IMR-90 (cell line): ENCODE results near the gene TFDP2. TPM values are rescaled to one million over a fixed set of nuclear protein-coding genes. Genes with fewer than 3 reads are reported as not detected.

Experiments
- ATAC-seq: fragments of 200-7000 bp; cut with Tn5 transposase; 2 replicates; pipeline ENCODE4 v1.9.1; 2020; ENCODE audit warnings: low read depth, mild to moderate bottlenecking, moderate library complexity
- BruUV-seq: library from RNA; stranded (reverse); fragments of 400-500 nt; replicated peaks from 2 replicates; lab custom pipeline; 2021; lab: Mats Ljungman, UMichigan
- CTCF ChIA-PET: fragments of 300-600 bp; formaldehyde crosslinking; extraction: SDS; loops from one replicate; lab custom pipeline; 2021; ENCODE audit warnings: antibody characterized with exemption; lab: Yijun Ruan, JAX
- POLR2A ChIA-PET: fragments of 300-600 bp; sonication (Branson Sonifier 250); formaldehyde crosslinking; loops from one replicate; lab custom pipeline; 2022; ENCODE audit warnings: antibody characterized with exemption; ENCODE audit not compliant: unreplicated experiment; lab: Charles Lee
- DNase-seq: peaks from one replicate; pipeline ENCODE4 v3.0.0; 2013
- H2AFZ ChIP-seq: replicated peaks from 2 replicates; pipeline ENCODE3; 2013; ENCODE audit warnings: low read length, mild to moderate bottlenecking; ENCODE audit not compliant: poor library complexity
- H2AK5ac ChIP-seq: 2 replicates; pipeline ENCODE4 v1.6.1; 2013; ENCODE audit warnings: low read depth, low read length, inconsistent platforms
- H2AK9ac ChIP-seq: replicated peaks from 2 replicates; pipeline ENCODE3; 2013; ENCODE audit warnings: mild to moderate bottlenecking, low read depth, low read length, moderate library complexity; ENCODE audit not compliant: poor library complexity
- H2BK120ac ChIP-seq: 2 replicates; pipeline ENCODE4 v1.6.1; 2013; ENCODE audit warnings: low read depth, low read length, inconsistent platforms
- H2BK15ac ChIP-seq: 3 replicates; pipeline ENCODE4 v1.6.1; 2013; ENCODE audit warnings: low read depth, low read length, inconsistent platforms
- H2BK20ac ChIP-seq: 2 replicates; pipeline ENCODE4 v1.6.1; 2013; ENCODE audit warnings: low read depth, mild to moderate bottlenecking, inconsistent platforms, low read length, moderate library complexity
- H2BK5ac ChIP-seq: 2 replicates; pipeline ENCODE4 v1.6.1; 2013; ENCODE audit warnings: mild to moderate bottlenecking, low read depth, low read length, inconsistent platforms; ENCODE audit not compliant: poor library complexity, severe bottlenecking
- H3K14ac ChIP-seq: replicated peaks from 2 replicates; pipeline ENCODE4 v1.6.1; 2013; ENCODE audit warnings: low read depth, low read length, inconsistent platforms
- H3K18ac ChIP-seq: 2 replicates; pipeline ENCODE4 v1.6.1; 2013; ENCODE audit warnings: low read depth, low read length, control low read depth
- H3K23ac ChIP-seq: 2 replicates; pipeline ENCODE4 v1.6.1; 2013; ENCODE audit warnings: low read depth, low read length, inconsistent platforms
- H3K27ac ChIP-seq: 2 replicates; pipeline ENCODE4 v1.5.1; 2013; ENCODE audit warnings: mild to moderate bottlenecking, control low read depth, low read length; ENCODE audit not compliant: insufficient read depth
- H3K27me3 ChIP-seq: 2 replicates; pipeline ENCODE4 v1.6.1; 2013; ENCODE audit warnings: low read length; ENCODE audit not compliant: control insufficient read depth, insufficient read depth
- H3K36me3 ChIP-seq: 2 replicates; pipeline ENCODE4 v1.6.1; 2013; ENCODE audit warnings: low read length, mixed read lengths; ENCODE audit not compliant: control insufficient read depth, insufficient read depth
- H3K4ac ChIP-seq: 2 replicates; pipeline ENCODE4 v1.6.1; 2013; ENCODE audit warnings: low read depth, low read length, inconsistent platforms
- H3K4me1 ChIP-seq: 2 replicates; pipeline ENCODE4 v1.6.1; 2013; ENCODE audit warnings: low read length, mixed read lengths; ENCODE audit not compliant: control insufficient read depth, insufficient read depth
- H3K4me2 ChIP-seq: 2 replicates; pipeline ENCODE4 v1.6.1; 2013; ENCODE audit warnings: low read depth, mild to moderate bottlenecking, control low read depth, low read length, moderate library complexity
- H3K4me3 ChIP-seq: 2 replicates; pipeline ENCODE4 v1.5.1; 2013; ENCODE audit warnings: low read depth, mild to moderate bottlenecking, control low read depth, low read length, moderate library complexity; ENCODE audit not compliant: insufficient read depth
- H3K56ac ChIP-seq: 2 replicates; pipeline ENCODE4 v1.6.1; 2013; ENCODE audit warnings: low read length, inconsistent platforms; ENCODE audit not compliant: insufficient read depth; ENCODE audit errors: extremely low read depth
- H3K79me1 ChIP-seq, 2 experiments: 2 replicates each; pipeline ENCODE4 v1.6.1; 2013; ENCODE audit warnings: low read length in 2 of 2, inconsistent platforms in 1 of 2, low read depth in 1 of 2
- H3K9ac ChIP-seq: 2 replicates; pipeline ENCODE4 v1.6.1; 2013; ENCODE audit warnings: low read depth, low read length, control low read depth
- H3K9me1 ChIP-seq: 2 replicates; pipeline ENCODE4 v1.6.1; 2013; ENCODE audit warnings: low read length, inconsistent platforms; ENCODE audit not compliant: insufficient read depth
- H3K9me3 ChIP-seq: 2 replicates; pipeline ENCODE4 v1.6.1; 2013; ENCODE audit warnings: low read length; ENCODE audit not compliant: control insufficient read depth, insufficient read depth
- H4K20me1 ChIP-seq: 2 replicates; pipeline ENCODE4 v1.6.1; 2013; ENCODE audit warnings: low read length, inconsistent platforms; ENCODE audit not compliant: insufficient read depth
- H4K5ac ChIP-seq: 2 replicates; pipeline ENCODE4 v1.6.1; 2013; ENCODE audit warnings: mild to moderate bottlenecking, low read depth, low read length, control low read depth
- H4K8ac ChIP-seq, 2 experiments: 2 replicates each; pipeline ENCODE4 v1.6.1; 2013; ENCODE audit warnings: low read depth in 2 of 2, low read length in 2 of 2, control low read depth in 1 of 2, inconsistent platforms in 1 of 2
- H4K91ac ChIP-seq: 2 replicates; pipeline ENCODE4 v1.6.1; 2013; ENCODE audit warnings: low read depth, low read length, inconsistent platforms; ENCODE audit not compliant: insufficient read depth
- BHLHE40 ChIP-seq: fragments of 150-350 bp; IDR thresholded peaks from 2 replicates; pipeline ENCODE4 v1.6.1; 2016; ENCODE audit warnings: mild to moderate bottlenecking, low read depth, low read length
- CEBPB ChIP-seq: IDR thresholded peaks from 2 replicates; pipeline ENCODE4 v1.6.1; 2012; ENCODE audit warnings: low read depth, low read length, improper control_type of control experiment
- CHD1 ChIP-seq: IDR thresholded peaks from 2 replicates; pipeline ENCODE4 v1.6.1; 2012; ENCODE audit warnings: low read depth, low read length, improper control_type of control experiment
- CTCF ChIP-seq: conservative IDR thresholded peaks from 2 replicates; pipeline ENCODE4 v1.5.1; 2012; ENCODE audit warnings: mild to moderate bottlenecking, low read depth, low read length, improper control_type of control experiment
- MAFK ChIP-seq: IDR thresholded peaks from 2 replicates; pipeline ENCODE4 v1.6.1; 2012; ENCODE audit warnings: low read depth, low read length, improper control_type of control experiment
- MAZ ChIP-seq: IDR thresholded peaks from 2 replicates; pipeline ENCODE4 v1.6.1; 2012; ENCODE audit warnings: low read depth, mild to moderate bottlenecking, low read length, improper control_type of control experiment, moderate library complexity, borderline replicate concordance
- MXI1 ChIP-seq: IDR thresholded peaks from 2 replicates; pipeline ENCODE4 v1.6.1; 2012; ENCODE audit warnings: low read depth, mild to moderate bottlenecking, low read length, moderate library complexity, borderline replicate concordance
- NFE2L2 ChIP-seq: fragments of 150-350 bp; IDR thresholded peaks from 2 replicates; pipeline ENCODE4 v1.6.1; 2016; ENCODE audit warnings: low read depth, mild to moderate bottlenecking, low read length
- POLR2A ChIP-seq: IDR thresholded peaks from 2 replicates; pipeline ENCODE4 v1.6.1; 2012; ENCODE audit warnings: mild to moderate bottlenecking, low read depth, low read length
- RCOR1 ChIP-seq: IDR thresholded peaks from 2 replicates; pipeline ENCODE4 v1.6.1; 2012; ENCODE audit warnings: mild to moderate bottlenecking, low read length, improper control_type of control experiment; ENCODE audit not compliant: insufficient replicate concordance
- RFX5 ChIP-seq: IDR thresholded peaks from 2 replicates; pipeline ENCODE4 v1.8.0; 2012; ENCODE audit warnings: low read depth, mild to moderate bottlenecking, low read length, moderate library complexity
- SMC3 ChIP-seq: fragments of 150-350 bp; IDR thresholded peaks from 2 replicates; pipeline ENCODE4 v1.6.1; 2016; ENCODE audit warnings: low read depth, mild to moderate bottlenecking, antibody characterized with exemption, low read length, moderate library complexity
- USF2 ChIP-seq: fragments of 150-350 bp; IDR thresholded peaks from 2 replicates; pipeline ENCODE4 v1.6.1; 2017; ENCODE audit warnings: mild to moderate bottlenecking, antibody characterized with exemption, low read length, low read depth
- WGBS, 2 experiments: methylation state at CpG; one replicate each; pipeline versions ENCODE4 v1.1.5 to v1.1.7; 2013; ENCODE audit warnings: missing lambda C conversion rate in 2 of 2; ENCODE audit not compliant: insufficient read length in 1 of 2; ENCODE audit errors: extremely low coverage in 2 of 2; 5-methylcytosine and 5-hydroxymethylcytosine counted together
- dilution Hi-C: fragments of 300-500 bp; cut with HindIII; formaldehyde crosslinking; loops from one replicate; pipeline ENCODE4 v1.14.3; 2018; ENCODE audit warnings: low sequenced_read_pairs; ENCODE audit not compliant: unreplicated experiment
- in situ Hi-C: fragments of 300-500 bp; cut with MboI; formaldehyde crosslinking; loops from 3 replicates; pipeline ENCODE4 v1.14.3; 2019; ENCODE audit warnings: low sequenced_read_pairs, inconsistent platforms, mixed read lengths
- intact Hi-C: fragments of 100-400 bp; cut with micrococcal nuclease; formaldehyde crosslinking; loops from 2 replicates; pipeline ENCODE4 v1.10.0; 2022
- polyA plus RNA-seq, 3 experiments: library from polyadenylated mRNA; depleted of rRNA; stranded (reverse); fragments of >200 nt; gene quantifications; 2 replicates each; pipeline ENCODE4 v1.2.3, GENCODE V29; 2012; ENCODE audit warnings: low replicate concordance in 1 of 3
- total RNA-seq: library from RNA; depleted of rRNA; stranded (reverse); fragments of >200 nt; gene quantifications from 2 replicates; pipeline ENCODE4 v1.2.3, GENCODE V29; 2012

Gene TFDP2
- total and polyA plus RNA-seq, 2 of the 4 experiments (the other 2 are of a cell fraction): 10.7 to 23.7 TPM

- Histone ChIP-seq H3K4me2 (no peak overlapping the region), H2AK9ac (no peak overlapping the region), H3K4ac (no peak overlapping the region), H2BK5ac (no peak overlapping the region), H4K91ac (no peak overlapping the region), H3K14ac (no peak overlapping the region), H2AK5ac (no peak overlapping the region), H3K36me3 (no peaks in the 10 kb centered on the region), H2BK120ac (no peak overlapping the region), H3K4me1 (no peaks in the 10 kb centered on the region), H3K4me3 (no peak overlapping the region), H3K9me3 (no peaks in the 10 kb centered on the region), H3K56ac (no peak overlapping the region), H4K8ac (no peak overlapping the region), H3K79me1 (no peaks in the 10 kb centered on the region), H4K20me1 (no peaks in the 10 kb centered on the region), H2AFZ (no peak overlapping the region), H3K18ac (no peak overlapping the region), H3K27ac (no peak overlapping the region), H3K9me1 (no peaks in the 10 kb centered on the region), H2BK15ac (no peak overlapping the region), H4K5ac (no peak overlapping the region), H3K9ac (no peak overlapping the region), H3K23ac (no peak overlapping the region), H3K27me3 (no peaks in the 10 kb centered on the region), H2BK20ac (no peak overlapping the region)
- ChIA-PET CTCF (no interaction called here), POLR2A (no interaction called here)
- DNase-seq: no peak
- intact Hi-C loops: no loop called here
- TF ChIP-seq POLR2A (no peak), MAZ (no peak), CHD1 (no peak), CEBPB (no peak), CTCF (no peak), MAFK (no peak), BHLHE40 (no peak), NFE2L2 (no peak), RCOR1 (no peak), USF2 (no peak), RFX5 (no peak), SMC3 (no peak), MXI1 (no peak)
- no peak for ATAC-seq
- dilution Hi-C loops: no loop called here
- in situ Hi-C loops: no loop called here
- BruUV-seq: no TSS peak
- no CpG with 5 or more reads among the region's 2 CpGs for WGBS, 2 experiments
Measured at GRCh38 chr3:142095841-142096240, 53.5 kb downstream of the TFDP2 start.
